Stimulated activated CD4-positive, alpha-beta T cell treated with anti-CD3 and anti-CD28 coated beads, Interleukin-15, amount 100 ng/mL, for 1 hour (primary cell): ENCODE measurements around the gene FICD.
"Not testable (repeated sequence)": the region's sequence is repeated elsewhere in the genome, so short reads cannot be mapped to it uniquely, and the experiment has no call there.

Experiments used
- DNase-seq, 2 donors: peaks; one replicate each; pipeline ENCODE4 v3.0.0-alpha.2; 2020; ENCODE audit warnings: low read depth in 1 of 2, low spot score in 1 of 2

FICD gene

GRCh38 chr12:108531929-108532848, 17.1 kb downstream of the FICD start:
- no peak for DNase-seq

GRCh38 chr12:108538146-108538545, 23.1 kb downstream of the FICD start:
- no peak for DNase-seq

- DNase-seq = no peak
Observed at GRCh38 chr12:108538616-108539195, 23.6 kb downstream of the FICD start.

- DNase-seq = no peak
Observed at GRCh38 chr12:108542320-108542719, 27.2 kb downstream of the FICD start.

GRCh38 chr12:108543652-108544051, 28.6 kb downstream of the FICD start:
- DNase-seq = no peak

- DNase-seq = no peak
Observed at GRCh38 chr12:108547686-108548085, 32.6 kb downstream of the FICD start.

GRCh38 chr12:108548954-108549521, 34.0 kb downstream of the FICD start:
- no peak for DNase-seq

- no peak for DNase-seq
Observed at GRCh38 chr12:108551535-108551934, 36.5 kb downstream of the FICD start.

- DNase-seq = no peak
Observed at GRCh38 chr12:108553799-108554198, 38.7 kb downstream of the FICD start.

GRCh38 chr12:108555383-108555782, 40.3 kb downstream of the FICD start:
- DNase-seq = not testable (repeated sequence)

GRCh38 chr12:108559007-108559655, 44.1 kb downstream of the FICD start:
- no peak for DNase-seq

GRCh38 chr12:108559748-108560147, 44.7 kb downstream of the FICD start:
- no peak for DNase-seq

GRCh38 chr12:108560321-108560721, 45.2 kb downstream of the FICD start:
- no peak for DNase-seq

GRCh38 chr12:108560752-108561719, 46.0 kb downstream of the FICD start, which contains the start of gene SART3:
SART3 (minus strand) TSS chr12:108561173; CDS start chr12:108561154, 19 bp downstream.
- DNase-seq = peak; percentile 50 to 65

- no peak for DNase-seq
Observed at GRCh38 chr12:108561852-108562347, 46.8 kb downstream of the FICD start.

GRCh38 chr12:108562348-108563135, 47.5 kb downstream of the FICD start, which contains the start of gene ISCU:
ISCU (plus strand) TSS chr12:108562596; CDS start chr12:108562623, 27 bp downstream.
- DNase-seq = peak; percentile 97 to 100

- peak; percentile 68 to 71 for DNase-seq
Observed at GRCh38 chr12:108563136-108563803, 48.2 kb downstream of the FICD start.

- no peak for DNase-seq
Observed at GRCh38 chr12:108563804-108564151, 48.7 kb downstream of the FICD start.

- no peak for DNase-seq
Observed at GRCh38 chr12:108564724-108565123, 49.6 kb downstream of the FICD start.
